Spinal cord (tissue), 10 donors: Measurements from ENCODE around the gene KLF9. TPM values are rescaled to one million over a fixed set of nuclear protein-coding genes. Genes with fewer than 3 reads are reported as not detected.
A peak's percentile ranks its signal among the peaks of the same experiment; 100 is the strongest.

Source experiments
- DNase-seq, 6 donors: peaks; one replicate each; pipeline versions ENCODE4 v3.0.0 to v3.0.0-alpha.2; 2013 to 2015; ENCODE audit warnings: low spot score in 6 of 6, low read depth in 4 of 6
- H3K27ac ChIP-seq: one replicate; pipeline ENCODE4 v1.5.1; 2013; ENCODE audit warnings: low read depth, low read length, control low read depth
- H3K27me3 ChIP-seq: one replicate; pipeline ENCODE4 v1.6.1; 2013; ENCODE audit warnings: low read length; ENCODE audit not compliant: control insufficient read depth, insufficient read depth
- H3K36me3 ChIP-seq: one replicate; pipeline ENCODE4 v1.6.1; 2013; ENCODE audit warnings: low read length; ENCODE audit not compliant: control insufficient read depth, insufficient read depth
- H3K4me1 ChIP-seq: one replicate; pipeline ENCODE4 v1.6.1; 2013; ENCODE audit warnings: low read length; ENCODE audit not compliant: control insufficient read depth, insufficient read depth
- H3K4me3 ChIP-seq: one replicate; pipeline ENCODE4 v1.5.1; 2013; ENCODE audit warnings: low read depth, low read length, control low read depth
- H3K9me3 ChIP-seq: one replicate; pipeline ENCODE4 v1.6.1; 2013; ENCODE audit warnings: low read length; ENCODE audit not compliant: control insufficient read depth, insufficient read depth
- WGBS: methylation state at CpG from one replicate; pipeline ENCODE4 v1.1.5; 2013; ENCODE audit warnings: missing lambda C conversion rate; ENCODE audit not compliant: insufficient coverage; 5-methylcytosine and 5-hydroxymethylcytosine counted together
- polyA plus RNA-seq, 2 donors: library from polyadenylated mRNA; unstranded; fragments of 120-200 nt; gene quantifications; one replicate each; pipeline ENCODE4 v1.2.1, GENCODE V29; 2013; ENCODE audit not compliant: insufficient read length in 2 of 2
- total RNA-seq, 2 donors: library from RNA; depleted of rRNA in 1 of 2; stranded (reverse); fragments of 120-200 nt in 1 of 2; fragments of >200 nt in 1 of 2; gene quantifications; one replicate each; pipeline versions ENCODE4 v1.2.3 to v1.2.4, GENCODE V29; 2013 to 2014
- donor health status: healthy.

The KLF9 gene
- total and polyA plus RNA-seq, 4 donors, result 8.5 to 25.3 (median 10.6) TPM

DNA sequence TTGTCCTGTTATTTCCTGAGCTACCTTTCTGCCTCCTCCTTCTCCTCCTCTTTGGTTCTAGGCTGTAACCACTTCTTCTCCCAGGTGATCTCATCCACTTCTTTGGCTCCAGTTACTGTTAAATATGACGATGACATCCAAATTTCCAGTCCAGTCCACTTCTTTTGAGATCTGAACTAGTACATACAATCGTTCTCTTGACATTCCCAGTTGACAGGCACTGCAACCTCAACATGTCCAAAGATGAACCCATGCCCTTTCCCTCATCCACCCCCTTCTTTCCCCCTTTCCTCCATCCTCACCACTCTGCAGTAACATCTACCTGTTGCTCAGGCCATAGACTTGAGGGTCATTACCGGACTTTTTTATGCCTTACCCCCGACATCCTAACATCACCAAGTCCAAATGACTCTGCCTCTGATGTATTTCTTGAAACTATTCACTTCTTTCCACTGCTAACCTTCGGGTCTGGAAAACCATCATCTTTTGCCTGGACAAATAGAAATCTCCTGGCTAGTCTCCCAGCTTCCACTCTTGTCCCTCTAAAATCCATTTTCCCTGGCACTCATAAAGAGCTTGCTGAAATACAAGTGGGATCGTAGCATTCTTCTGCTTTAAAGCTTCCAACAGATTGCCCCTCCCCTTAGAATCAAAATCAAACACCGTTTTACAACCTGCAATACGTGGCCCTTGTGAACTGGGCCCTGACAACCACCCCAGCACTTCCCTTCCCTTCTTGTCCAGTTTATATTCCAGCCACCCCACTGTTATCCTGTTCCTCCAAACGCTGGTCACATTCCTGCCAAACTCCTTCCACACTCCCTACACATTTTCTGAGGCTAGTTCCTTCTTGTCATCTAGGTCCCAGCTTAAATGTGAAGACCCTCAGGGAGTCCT, 31.5 kb downstream of the KLF9 start:
- H3K27ac ChIP-seq, result no peak overlapping the region
- no peaks in the 10 kb centered on the region for H3K9me3 ChIP-seq
- no peak overlapping the region for H3K4me3 ChIP-seq
- 67% methylated on average over 9 of the region's 9 CpGs for WGBS
- H3K27me3 ChIP-seq, result no peaks in the 10 kb centered on the region
- H3K4me1 ChIP-seq, result peaks cover 3% of the 10 kb centered on the region
- H3K36me3 ChIP-seq, result no peaks in the 10 kb centered on the region
- DNase-seq, result no peak

DNA sequence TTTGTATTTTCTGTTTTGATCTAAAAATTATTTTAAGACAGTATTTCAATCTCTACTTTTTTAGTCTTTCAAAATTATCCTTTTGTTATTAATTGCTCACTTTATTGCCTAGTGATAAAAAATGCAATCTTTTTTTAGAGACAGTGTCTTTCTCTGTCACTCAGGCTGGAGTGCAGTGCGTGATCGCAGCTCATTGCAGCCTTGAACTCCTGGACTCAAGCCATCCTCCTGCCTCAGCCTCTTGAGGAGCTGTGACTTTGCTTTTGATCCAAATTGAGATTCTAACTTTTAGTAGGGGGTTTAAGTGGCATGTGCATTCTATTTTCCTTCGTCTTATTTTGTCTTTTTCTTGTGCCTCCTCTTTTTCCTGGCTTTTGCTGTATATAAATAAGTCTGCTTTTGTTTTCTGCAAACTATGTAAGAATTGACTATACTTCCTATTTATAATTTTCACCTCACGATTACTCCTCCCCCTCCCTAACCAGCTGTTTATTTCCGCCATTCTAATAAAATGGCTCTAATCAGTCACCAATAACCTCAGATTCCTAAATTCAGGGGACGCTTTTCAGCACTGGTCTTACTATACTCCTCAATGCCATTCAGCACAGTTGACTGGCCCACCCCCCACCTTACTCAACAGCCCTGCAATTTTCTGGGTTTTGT, 32.3 kb downstream of the KLF9 start:
- WGBS, result 80% methylated on average over 5 of the region's 6 CpGs
- Histone ChIP-seq H3K4me1 (peaks cover 3% of the 10 kb centered on the region), H3K4me3 (no peak overlapping the region), H3K27ac (no peak overlapping the region), H3K27me3 (no peaks in the 10 kb centered on the region), H3K9me3 (no peaks in the 10 kb centered on the region), H3K36me3 (no peaks in the 10 kb centered on the region)
- no peak for DNase-seq

DNA sequence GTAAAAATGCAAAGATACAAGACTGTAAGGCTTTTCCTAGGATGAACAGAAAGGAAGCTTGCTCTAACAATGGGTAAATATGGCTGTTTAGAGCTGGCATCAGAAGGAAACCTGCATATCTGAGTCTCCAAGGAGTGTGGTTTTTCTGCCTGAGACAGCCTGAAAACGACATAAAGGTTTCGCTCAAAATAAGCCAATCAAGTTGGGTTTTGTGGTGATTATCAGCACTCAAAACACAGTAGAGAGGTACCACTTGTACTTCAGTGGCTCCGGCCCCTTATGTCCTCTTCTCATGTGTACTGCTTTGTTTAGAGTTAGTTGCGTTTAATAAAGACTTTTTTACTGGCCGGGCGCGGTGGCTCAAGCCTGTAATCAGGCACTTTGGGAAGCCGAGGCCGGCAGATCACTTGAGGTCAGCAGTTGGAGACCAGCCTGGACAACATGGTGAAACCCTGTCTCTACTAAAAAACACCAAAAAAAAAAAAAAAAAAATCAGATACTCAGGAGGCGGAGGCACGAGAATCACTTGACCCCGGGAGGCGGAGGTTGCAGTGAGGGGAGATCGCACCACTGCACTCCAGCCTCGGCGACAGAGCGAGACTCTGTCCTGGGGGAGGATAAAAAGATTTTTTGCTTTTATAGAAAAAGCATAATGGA, 39.4 kb downstream of the KLF9 start:
- H3K9me3 ChIP-seq, result no peaks in the 10 kb centered on the region
- H3K27ac ChIP-seq, result no peak overlapping the region
- no peak overlapping the region for H3K4me3 ChIP-seq
- no peaks in the 10 kb centered on the region for H3K36me3 ChIP-seq
- 65% methylated on average over 4 of the region's 17 CpGs for WGBS
- H3K4me1 ChIP-seq, result no peaks in the 10 kb centered on the region
- H3K27me3 ChIP-seq, result no peaks in the 10 kb centered on the region
- DNase-seq, result peak in 1 of 6 donors; percentile 8

DNA sequence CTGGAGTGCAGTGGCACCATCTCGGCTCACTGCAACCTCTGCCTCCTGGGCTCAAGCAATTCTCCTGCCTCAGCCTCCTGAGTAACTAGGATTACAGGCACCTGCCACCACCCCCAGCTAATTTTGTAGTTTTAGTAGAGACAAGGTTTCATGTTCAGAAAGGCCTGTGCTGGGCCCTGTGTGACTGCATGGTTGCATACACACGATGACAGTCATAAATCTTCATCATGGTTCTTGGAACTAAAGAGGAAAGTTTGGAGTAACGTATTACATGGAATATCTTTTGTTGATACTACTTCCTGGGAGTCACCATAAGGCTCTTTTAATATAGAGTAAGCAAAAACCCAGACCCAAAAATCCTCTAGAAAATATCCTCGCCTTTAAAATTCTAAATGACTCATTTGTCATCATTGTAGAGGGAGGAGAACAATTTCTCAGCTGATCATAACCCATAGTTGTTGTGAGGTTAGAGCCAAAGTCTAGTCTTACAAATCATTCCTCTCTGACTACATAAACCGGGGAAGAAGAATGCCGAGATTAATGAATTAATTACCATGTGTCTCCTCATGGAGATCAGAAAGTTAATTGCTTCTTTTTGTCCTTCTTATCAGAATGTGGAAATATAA, 47.0 kb downstream of the KLF9 start:
- no CpG with 5 or more reads among the region's 6 CpGs for WGBS
- H3K27ac ChIP-seq, result no peak overlapping the region
- H3K4me3 ChIP-seq, result no peak overlapping the region
- H3K4me1 ChIP-seq, result no peaks in the 10 kb centered on the region
- H3K27me3 ChIP-seq, result no peaks in the 10 kb centered on the region
- H3K36me3 ChIP-seq, result no peaks in the 10 kb centered on the region
- H3K9me3 ChIP-seq, result no peaks in the 10 kb centered on the region
- no peak for DNase-seq

DNA sequence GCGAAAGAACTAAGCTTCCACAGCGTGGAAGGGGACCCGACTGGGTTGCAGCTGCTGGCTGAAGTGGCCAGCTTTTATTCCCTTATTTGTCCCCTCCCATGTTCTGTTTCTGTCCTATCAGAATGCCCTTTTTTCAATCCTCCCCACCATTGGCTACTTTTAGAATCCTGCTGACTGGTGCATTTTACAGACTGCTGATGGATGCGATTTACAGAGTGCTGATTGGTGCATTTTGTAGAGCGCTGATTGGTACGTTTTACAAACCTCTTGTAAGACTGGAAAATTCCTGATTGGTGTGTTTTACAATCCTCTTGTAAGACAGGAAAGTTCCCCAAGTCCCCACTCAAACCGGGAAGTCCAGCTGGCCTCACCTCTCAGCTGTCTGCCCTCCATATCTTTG, 50.7 kb downstream of the KLF9 start:
- Histone ChIP-seq H3K4me3 (no peak overlapping the region), H3K9me3 (no peaks in the 10 kb centered on the region), H3K27me3 (no peaks in the 10 kb centered on the region), H3K4me1 (no peaks in the 10 kb centered on the region), H3K27ac (no peak overlapping the region), H3K36me3 (no peaks in the 10 kb centered on the region)
- WGBS, result 100% methylated on average over 3 of the region's 7 CpGs
- no peak for DNase-seq

DNA sequence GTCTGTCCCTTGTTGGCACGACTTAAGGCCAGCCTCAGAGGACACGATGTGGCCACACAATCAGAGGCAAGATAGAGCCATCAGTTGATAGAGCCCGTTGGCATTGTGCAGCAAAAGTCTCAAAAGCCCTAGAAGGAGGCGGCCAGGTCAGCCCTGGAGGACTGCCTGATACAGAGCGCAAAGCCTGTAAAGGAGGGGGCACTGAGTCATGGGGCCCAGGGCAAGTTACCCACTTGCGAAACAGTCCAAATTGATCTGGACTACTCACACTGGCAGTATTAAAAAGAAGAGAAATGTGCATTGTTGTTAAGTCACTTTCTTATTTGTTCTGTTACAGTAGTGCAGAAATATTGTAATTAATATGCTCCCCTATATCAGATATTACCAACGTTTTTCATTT, 51.5 kb downstream of the KLF9 start:
- Histone ChIP-seq H3K27me3 (no peaks in the 10 kb centered on the region), H3K27ac (no peak overlapping the region), H3K36me3 (no peaks in the 10 kb centered on the region), H3K4me3 (no peak overlapping the region), H3K9me3 (no peaks in the 10 kb centered on the region), H3K4me1 (no peaks in the 10 kb centered on the region)
- WGBS, result 92% methylated on average over 5 of the region's 7 CpGs
- no peak for DNase-seq

DNA sequence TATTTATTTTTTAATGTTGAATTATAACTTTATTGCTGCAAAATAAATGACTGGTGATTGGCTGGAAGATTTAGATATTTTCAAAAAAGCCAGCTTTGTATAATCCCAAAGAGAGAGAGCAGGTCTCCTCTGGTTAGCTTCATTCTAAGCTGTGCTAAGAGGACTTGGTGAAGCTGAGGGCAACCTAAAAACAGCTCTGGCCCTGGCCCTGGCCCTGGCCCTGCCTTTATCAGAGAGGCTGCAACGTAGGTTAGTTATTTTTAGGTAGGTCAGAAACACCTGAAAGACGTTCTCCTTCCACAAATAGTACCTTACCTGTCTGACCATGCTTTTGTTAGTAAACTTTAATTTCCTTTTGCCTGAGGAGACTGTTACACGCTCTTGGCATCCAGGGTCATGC, 58.7 kb downstream of the KLF9 start:
- H3K4me1 ChIP-seq, result no peaks in the 10 kb centered on the region
- 100% methylated on average over 1 of the region's 3 CpGs for WGBS
- H3K36me3 ChIP-seq, result peaks cover 3% of the 10 kb centered on the region
- H3K27me3 ChIP-seq, result no peaks in the 10 kb centered on the region
- DNase-seq, result no peak
- no peaks in the 10 kb centered on the region for H3K9me3 ChIP-seq
- H3K4me3 ChIP-seq, result no peak overlapping the region
- H3K27ac ChIP-seq, result no peak overlapping the region

DNA sequence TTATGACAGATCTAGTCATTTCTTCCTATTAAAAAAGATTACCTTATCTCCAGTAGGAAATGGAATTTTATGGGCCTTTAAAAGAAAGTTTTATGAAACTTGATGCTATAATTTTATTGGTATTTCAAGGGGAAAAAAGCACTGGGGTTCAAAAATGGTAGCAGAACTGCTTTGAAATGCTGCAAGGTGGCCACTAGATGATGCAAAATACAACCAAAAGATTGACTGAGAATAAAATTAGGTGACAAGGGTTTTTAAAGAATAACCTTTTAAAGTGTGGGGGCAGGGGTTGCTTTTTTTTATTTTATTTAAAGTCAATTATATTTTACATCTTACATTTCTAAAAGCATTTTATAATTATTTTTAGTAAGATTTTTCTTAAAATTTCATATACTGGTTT, 61.7 kb downstream of the KLF9 start:
- peak in 2 of 6 donors; percentile 32 to 48 for DNase-seq
- no peak overlapping the region for H3K4me3 ChIP-seq
- no peak overlapping the region for H3K27ac ChIP-seq
- no peaks in the 10 kb centered on the region for H3K9me3 ChIP-seq
- H3K27me3 ChIP-seq, result no peaks in the 10 kb centered on the region
- no peaks in the 10 kb centered on the region for H3K4me1 ChIP-seq
- peaks cover 15% of the 10 kb centered on the region for H3K36me3 ChIP-seq

DNA sequence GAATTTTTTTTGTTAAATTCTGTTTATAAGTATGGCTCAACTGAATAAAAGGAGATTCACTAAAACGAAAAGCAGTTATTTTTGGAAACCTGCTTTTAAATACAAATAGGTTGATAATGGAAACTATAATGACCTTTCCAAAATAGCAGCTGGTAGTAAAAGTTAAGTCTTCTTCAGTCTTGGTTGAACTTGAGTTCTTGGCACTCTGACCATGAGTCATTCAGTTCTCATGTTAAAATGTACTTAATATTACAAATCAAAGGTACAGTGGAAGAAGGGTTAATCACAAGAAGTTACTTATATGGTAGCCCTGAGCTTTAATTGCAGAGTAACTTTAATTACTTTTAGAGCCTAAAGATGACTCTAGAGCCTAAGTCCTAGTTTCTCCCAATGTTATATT, 62.1 kb downstream of the KLF9 start:
- Histone ChIP-seq H3K4me1 (no peaks in the 10 kb centered on the region), H3K4me3 (no peak overlapping the region), H3K27me3 (no peaks in the 10 kb centered on the region), H3K27ac (no peak overlapping the region), H3K9me3 (no peaks in the 10 kb centered on the region), H3K36me3 (peaks cover 15% of the 10 kb centered on the region)
- no peak for DNase-seq
- no CpG with 5 or more reads among the region's 1 CpG for WGBS
